Neuron (in vitro differentiated cells): ENCODE data around the gene ABCB10.

ENCODE experiments used
- H2AFZ ChIP-seq: one replicate; pipeline ENCODE4 v1.6.1; 2013; ENCODE audit warnings: low read depth, mild to moderate bottlenecking, inconsistent platforms, low read length, moderate library complexity
- H3K27me3 ChIP-seq: one replicate; pipeline ENCODE4 v1.6.1; 2013; ENCODE audit warnings: low read length; ENCODE audit not compliant: insufficient read depth
- H3K36me3 ChIP-seq: one replicate; pipeline ENCODE4 v1.6.1; 2013; ENCODE audit warnings: low read length; ENCODE audit not compliant: insufficient read depth
- H3K4me1 ChIP-seq: one replicate; pipeline ENCODE4 v1.6.1; 2013; ENCODE audit warnings: low read length; ENCODE audit not compliant: insufficient read depth
- H3K4me3 ChIP-seq: 2 replicates; pipeline ENCODE4 v1.5.1; 2013; ENCODE audit warnings: mild to moderate bottlenecking, low read length, moderate library complexity
- H3K9me3 ChIP-seq: one replicate; pipeline ENCODE4 v1.6.1; 2013; ENCODE audit warnings: low read length

The ABCB10 gene

GRCh38 chr1:229470406-229471043 lies 88.0 kb downstream of the ABCB10 start:
- Histone ChIP-seq H3K36me3 (peaks cover 70% of the 10 kb centered on the region), H3K4me1 (no peaks in the 10 kb centered on the region), H2AFZ (no peak overlapping the region), H3K9me3 (no peaks in the 10 kb centered on the region), H3K27me3 (no peaks in the 10 kb centered on the region), H3K4me3 (no peak overlapping the region)

- Histone ChIP-seq H2AFZ (no peak overlapping the region), H3K27me3 (no peaks in the 10 kb centered on the region), H3K9me3 (no peaks in the 10 kb centered on the region), H3K4me3 (no peak overlapping the region), H3K4me1 (no peaks in the 10 kb centered on the region), H3K36me3 (peaks cover 85% of the 10 kb centered on the region)
These were observed 91.6 kb downstream of the ABCB10 start for GRCh38 chr1:229466887-229467286.
